ENCODE results near the gene CREB1. TPM values are rescaled to one million over a fixed set of nuclear protein-coding genes. Genes with fewer than 3 reads are reported as not detected.

The CREB1 gene
- total and polyA plus RNA-seq, 3 donors from 2014 or later, result 71.3 to 132 (median 96.5) TPM

DNA sequence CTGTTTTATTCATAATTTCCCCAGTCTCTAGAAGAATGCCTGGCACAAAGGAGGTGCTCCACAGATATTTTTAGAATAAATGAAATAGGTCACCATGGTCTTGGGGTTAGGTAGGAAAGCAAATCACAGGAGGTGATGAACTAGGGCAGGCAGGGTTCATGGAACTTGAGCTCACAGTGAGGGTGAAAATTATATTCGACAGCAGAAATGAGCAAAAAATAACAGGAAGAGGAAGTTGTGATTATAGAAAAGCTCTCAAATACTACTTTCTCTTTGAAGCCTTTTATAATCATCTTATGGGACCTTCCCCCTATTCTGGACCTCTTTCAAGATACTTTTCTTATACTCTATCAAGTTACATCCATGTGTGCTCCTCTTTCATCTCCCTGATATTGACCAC lies 4.5 kb upstream of the CREB1 start:
- Histone ChIP-seq H3K27me3 (no peaks in the 10 kb centered on the region), H3K9me3 (no peaks in the 10 kb centered on the region), H3K4me1 (peaks cover 5% of the 10 kb centered on the region), H3K4me3 (no peak overlapping the region), H3K27ac (no peak overlapping the region), H3K36me3 (ENCODE audit: low read depth, missing control alignments) (no peaks in the 10 kb centered on the region)
- DNase-seq, result no peak
- 65 to 66% methylated on average over 1 of the region's 1 CpG for WGBS, 2 donors
- intact Hi-C loops (cut with DNase I; ENCODE audit: low total_unique reads), result no loop called here
- TF ChIP-seq, protein P1, sequence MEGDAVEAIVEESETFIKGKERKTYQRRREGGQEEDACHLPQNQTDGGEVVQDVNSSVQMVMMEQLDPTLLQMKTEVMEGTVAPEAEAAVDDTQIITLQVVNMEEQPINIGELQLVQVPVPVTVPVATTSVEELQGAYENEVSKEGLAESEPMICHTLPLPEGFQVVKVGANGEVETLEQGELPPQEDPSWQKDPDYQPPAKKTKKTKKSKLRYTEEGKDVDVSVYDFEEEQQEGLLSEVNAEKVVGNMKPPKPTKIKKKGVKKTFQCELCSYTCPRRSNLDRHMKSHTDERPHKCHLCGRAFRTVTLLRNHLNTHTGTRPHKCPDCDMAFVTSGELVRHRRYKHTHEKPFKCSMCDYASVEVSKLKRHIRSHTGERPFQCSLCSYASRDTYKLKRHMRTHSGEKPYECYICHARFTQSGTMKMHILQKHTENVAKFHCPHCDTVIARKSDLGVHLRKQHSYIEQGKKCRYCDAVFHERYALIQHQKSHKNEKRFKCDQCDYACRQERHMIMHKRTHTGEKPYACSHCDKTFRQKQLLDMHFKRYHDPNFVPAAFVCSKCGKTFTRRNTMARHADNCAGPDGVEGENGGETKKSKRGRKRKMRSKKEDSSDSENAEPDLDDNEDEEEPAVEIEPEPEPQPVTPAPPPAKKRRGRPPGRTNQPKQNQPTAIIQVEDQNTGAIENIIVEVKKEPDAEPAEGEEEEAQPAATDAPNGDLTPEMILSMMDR (IDR thresholded peaks at IDR 0.05), result no peak
- TF ChIP-seq POLR2A (IDR thresholded peaks at IDR 0.05), result no peak

DNA sequence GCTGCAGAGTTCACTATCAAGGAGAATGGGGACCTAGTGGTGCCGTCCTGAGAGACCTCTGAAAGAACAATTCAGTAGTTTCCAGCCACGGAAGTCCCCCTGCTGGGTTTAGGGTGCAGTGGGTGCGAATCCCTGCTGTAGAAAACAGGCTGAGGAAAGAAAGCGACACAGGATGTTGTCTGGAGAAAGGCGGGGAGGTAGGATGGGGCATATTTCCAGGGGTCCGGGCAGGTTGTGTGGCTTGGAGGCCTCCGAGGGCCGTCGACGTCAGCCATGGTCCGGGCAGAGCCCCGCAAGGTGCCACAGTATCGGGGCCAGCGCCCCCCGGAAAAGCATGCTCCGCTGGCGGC lies 807 bp upstream of the CREB1 start:
- 3 to 5% methylated on average over 5 to 17 of the region's 17 CpGs for WGBS, 2 donors
- Histone ChIP-seq H3K9me3 (no peaks in the 10 kb centered on the region), H3K27me3 (no peaks in the 10 kb centered on the region), H3K4me1 (peaks cover 26% of the 10 kb centered on the region), H3K36me3 (ENCODE audit: low read depth, missing control alignments) (no peaks in the 10 kb centered on the region), H3K4me3 (peak overlapping the region; percentile 67 to 92), H3K27ac (peak overlapping the region; percentile 96 to 98)
- DNase-seq, result peak; percentile 37
- intact Hi-C loops (cut with DNase I; ENCODE audit: low total_unique reads), result no loop called here
- no peak for TF ChIP-seq POLR2A (IDR thresholded peaks at IDR 0.05)
- TF ChIP-seq, protein P1 (IDR thresholded peaks at IDR 0.05), result no peak

DNA sequence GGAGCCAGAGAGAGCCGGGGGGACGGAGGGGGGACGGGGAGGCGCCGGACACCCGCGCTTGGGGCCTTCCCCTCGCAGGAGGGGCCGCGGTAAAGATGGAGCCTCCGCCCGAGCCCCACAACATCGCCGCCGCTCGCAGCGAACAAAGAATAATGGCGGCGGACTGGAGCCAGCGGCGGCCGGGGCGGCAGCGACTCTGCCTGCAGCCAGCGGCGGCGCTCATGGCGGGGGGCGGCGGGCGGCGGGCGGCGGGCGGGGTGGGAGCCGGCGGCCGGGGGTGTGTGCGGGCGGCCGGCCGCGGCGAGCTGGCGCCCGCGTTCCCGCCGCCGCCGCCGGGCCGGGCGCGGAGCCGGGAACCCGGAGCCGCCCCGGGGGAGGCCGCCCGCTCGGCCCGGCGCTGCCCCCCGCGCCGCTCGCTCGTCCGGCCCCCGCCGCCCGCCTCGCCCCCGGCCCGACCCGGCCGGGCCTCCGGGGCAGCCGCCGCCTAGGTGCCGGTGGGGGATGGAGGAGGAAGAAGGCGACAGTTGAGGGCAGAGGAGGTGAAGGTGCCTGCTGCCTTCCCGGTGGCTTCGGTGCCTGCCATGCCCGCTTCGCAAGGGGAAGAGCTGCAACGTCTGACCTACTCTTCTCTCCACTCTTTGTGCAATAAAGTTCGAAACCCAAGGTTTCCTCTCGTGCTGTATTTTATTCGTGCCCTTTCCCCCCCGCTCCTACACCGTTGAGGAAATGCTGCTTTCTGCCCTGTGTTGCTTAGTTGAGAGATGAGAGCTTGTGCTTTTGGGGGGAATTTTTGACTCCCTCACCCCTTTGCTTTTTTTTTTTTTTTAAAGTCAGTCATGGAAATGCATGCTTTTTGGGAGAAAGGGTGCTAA lies 634 bp downstream of the CREB1 start:
- Histone ChIP-seq H3K36me3 (ENCODE audit: low read depth, missing control alignments) (no peaks in the 10 kb centered on the region), H3K27ac (peak overlapping the region; percentile 96 to 98), H3K4me3 (peak overlapping the region; percentile 71 to 92), H3K4me1 (peaks cover 37% of the 10 kb centered on the region), H3K27me3 (no peaks in the 10 kb centered on the region), H3K9me3 (no peaks in the 10 kb centered on the region)
- DNase-seq, result peak; percentile 60
- 0 to 1% methylated on average over 6 to 65 of the region's 93 CpGs for WGBS, 2 donors
- TF ChIP-seq, protein P1 (IDR thresholded peaks at IDR 0.05), result no peak
- no peak for TF ChIP-seq POLR2A (IDR thresholded peaks at IDR 0.05)
- intact Hi-C loops (cut with DNase I; ENCODE audit: low total_unique reads), result no loop called here

DNA sequence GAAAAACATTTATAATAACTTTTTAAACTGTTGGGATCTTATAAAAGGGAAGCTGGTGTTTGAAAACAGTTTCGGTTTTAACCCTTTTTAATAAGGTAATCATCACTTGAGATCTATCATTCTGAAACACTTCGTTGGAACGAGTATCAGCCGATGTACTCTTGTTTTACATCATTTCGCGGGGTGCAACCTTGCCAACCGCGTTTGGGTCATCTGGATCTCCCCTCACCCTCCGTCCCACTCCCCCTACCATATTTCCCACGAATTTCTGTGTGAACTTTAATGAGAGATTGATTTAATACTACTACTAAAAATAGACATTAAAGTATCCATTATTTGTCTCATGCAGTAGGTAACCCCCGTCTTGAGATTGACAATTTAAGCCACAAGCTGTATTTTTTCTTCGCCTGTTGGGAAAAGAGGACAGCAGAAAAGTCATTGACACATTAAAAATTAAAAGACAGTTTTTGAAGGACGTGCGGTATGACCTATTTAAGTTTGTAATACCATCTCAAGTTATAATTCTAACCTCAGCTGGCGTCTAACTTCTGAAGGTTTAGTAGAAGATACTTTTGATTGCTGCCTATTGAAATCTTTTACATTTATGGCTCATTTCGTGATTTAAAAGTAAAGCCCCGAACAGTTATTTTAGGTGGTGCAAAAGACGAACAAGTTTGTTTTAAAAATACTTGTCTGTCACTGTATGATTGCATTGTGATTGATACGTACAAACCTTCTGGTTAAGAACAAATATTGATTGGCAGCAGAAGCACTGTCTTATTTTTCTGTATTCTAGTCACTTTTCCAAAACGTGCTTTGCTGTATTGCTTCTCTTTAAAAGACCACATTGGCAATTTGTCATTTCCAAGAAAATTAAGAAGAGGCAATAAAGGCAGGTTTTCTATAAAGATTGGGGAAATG lies 1.5 kb downstream of the CREB1 start:
- Histone ChIP-seq H3K27ac (peak overlapping the region; percentile 92 to 98), H3K36me3 (ENCODE audit: low read depth, missing control alignments) (no peaks in the 10 kb centered on the region), H3K4me1 (peaks cover 37% of the 10 kb centered on the region), H3K4me3 (peak overlapping the region; percentile 71 to 79), H3K27me3 (no peaks in the 10 kb centered on the region), H3K9me3 (no peaks in the 10 kb centered on the region)
- intact Hi-C loops (cut with DNase I; ENCODE audit: low total_unique reads), result no loop called here
- DNase-seq, result no peak
- WGBS, 2 donors, result 6% methylated on average over 20 of the region's 20 CpGs
- no peak for TF ChIP-seq POLR2A (IDR thresholded peaks at IDR 0.05)
- TF ChIP-seq, protein P1 (IDR thresholded peaks at IDR 0.05), result no peak
